GM06990 (cell line): ENCODE data around the gene ACAP2.
"Not testable (repeated sequence)": the region's sequence is repeated elsewhere in the genome, so short reads cannot be mapped to it uniquely, and the experiment has no call there.

Source experiments
- DNase-seq: peaks from one replicate; pipeline ENCODE4 v3.0.0-alpha.2; 2011; ENCODE audit not compliant: insufficient read length; ENCODE audit errors: extremely low read depth
- H3K27me3 ChIP-seq: replicated peaks from 2 replicates; pipeline ENCODE4 v1.6.0; 2011; ENCODE audit warnings: low read length; ENCODE audit not compliant: control insufficient read depth, insufficient read depth
- H3K36me3 ChIP-seq: 2 replicates; pipeline ENCODE4 v1.5.1; 2011; ENCODE audit warnings: low read length; ENCODE audit not compliant: control insufficient read depth, insufficient read depth
- H3K4me3 ChIP-seq: replicated peaks from 2 replicates; pipeline ENCODE4 v1.5.1; 2011; ENCODE audit warnings: low read depth, mild to moderate bottlenecking, control low read depth, low read length
- TF ChIP-seq, protein P1 (sequence below): IDR thresholded peaks from 2 replicates; pipeline ENCODE4 v1.5.1; 2011; ENCODE audit warnings: low read length, control low read depth, mild to moderate bottlenecking, inconsistent platforms; ENCODE audit not compliant: insufficient read depth, poor library complexity, severe bottlenecking

Gene ACAP2

DNA sequence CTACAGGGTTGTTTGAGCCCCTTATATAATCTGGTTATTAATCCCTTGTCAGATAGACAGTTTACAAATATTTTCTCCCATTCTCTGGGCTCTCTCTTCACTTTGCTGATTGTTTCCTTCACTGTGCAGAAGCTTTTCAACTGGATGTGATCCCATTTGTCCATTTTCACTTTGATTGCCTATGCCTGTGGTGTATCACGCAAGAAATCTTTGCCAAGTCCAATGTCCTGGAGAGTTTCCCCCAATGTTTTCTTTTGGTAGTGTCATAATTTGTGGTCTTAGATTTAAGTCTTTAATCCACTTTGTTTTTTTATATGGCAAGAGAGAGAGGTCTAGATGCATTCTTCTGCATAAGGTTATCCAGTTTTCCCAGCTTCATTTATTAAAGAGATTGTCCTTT, 212.6 kb downstream of the ACAP2 start:
- Histone ChIP-seq H3K4me3 (no peak overlapping the region), H3K27me3 (no peaks in the 10 kb centered on the region), H3K36me3 (no peaks in the 10 kb centered on the region)
- TF ChIP-seq, protein P1, sequence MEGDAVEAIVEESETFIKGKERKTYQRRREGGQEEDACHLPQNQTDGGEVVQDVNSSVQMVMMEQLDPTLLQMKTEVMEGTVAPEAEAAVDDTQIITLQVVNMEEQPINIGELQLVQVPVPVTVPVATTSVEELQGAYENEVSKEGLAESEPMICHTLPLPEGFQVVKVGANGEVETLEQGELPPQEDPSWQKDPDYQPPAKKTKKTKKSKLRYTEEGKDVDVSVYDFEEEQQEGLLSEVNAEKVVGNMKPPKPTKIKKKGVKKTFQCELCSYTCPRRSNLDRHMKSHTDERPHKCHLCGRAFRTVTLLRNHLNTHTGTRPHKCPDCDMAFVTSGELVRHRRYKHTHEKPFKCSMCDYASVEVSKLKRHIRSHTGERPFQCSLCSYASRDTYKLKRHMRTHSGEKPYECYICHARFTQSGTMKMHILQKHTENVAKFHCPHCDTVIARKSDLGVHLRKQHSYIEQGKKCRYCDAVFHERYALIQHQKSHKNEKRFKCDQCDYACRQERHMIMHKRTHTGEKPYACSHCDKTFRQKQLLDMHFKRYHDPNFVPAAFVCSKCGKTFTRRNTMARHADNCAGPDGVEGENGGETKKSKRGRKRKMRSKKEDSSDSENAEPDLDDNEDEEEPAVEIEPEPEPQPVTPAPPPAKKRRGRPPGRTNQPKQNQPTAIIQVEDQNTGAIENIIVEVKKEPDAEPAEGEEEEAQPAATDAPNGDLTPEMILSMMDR = no peak
- DNase-seq = no peak

- H3K4me3 ChIP-seq, DNase-seq, H3K36me3 ChIP-seq, H3K27me3 ChIP-seq: not testable (repeated sequence)
Observed at GRCh38 chr3:195228886-195229285, 213.9 kb downstream of the ACAP2 start.

DNA sequence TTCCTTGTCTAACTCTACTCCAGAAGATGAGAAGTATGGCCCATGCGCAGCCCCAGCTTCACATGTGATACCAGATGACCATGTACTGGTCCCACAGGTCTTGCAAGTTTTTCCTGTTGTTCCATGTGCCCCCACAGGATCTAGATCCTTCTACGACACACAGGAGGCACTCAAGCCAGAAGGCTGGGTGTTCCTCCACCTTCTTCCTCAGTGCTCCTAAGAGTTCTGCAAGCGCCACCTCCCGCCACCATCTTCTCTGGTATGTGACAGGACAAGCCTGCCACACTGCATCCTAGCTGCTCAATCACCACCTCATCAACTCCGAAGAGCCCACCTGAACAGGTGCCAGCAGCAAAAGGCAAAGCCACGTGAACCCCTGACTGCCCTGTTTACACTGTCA, 214.9 kb downstream of the ACAP2 start:
- no peaks in the 10 kb centered on the region for H3K27me3 ChIP-seq
- no peaks in the 10 kb centered on the region for H3K36me3 ChIP-seq
- TF ChIP-seq, protein P1 = no peak
- no peak for DNase-seq
- no peak overlapping the region for H3K4me3 ChIP-seq

GRCh38 chr3:195226900-195227447, 215.8 kb downstream of the ACAP2 start:
- H3K27me3 ChIP-seq = no peaks in the 10 kb centered on the region
- no peak for DNase-seq
- no peaks in the 10 kb centered on the region for H3K36me3 ChIP-seq
- TF ChIP-seq, protein P1 = peak; percentile 34
- no peak overlapping the region for H3K4me3 ChIP-seq

DNA sequence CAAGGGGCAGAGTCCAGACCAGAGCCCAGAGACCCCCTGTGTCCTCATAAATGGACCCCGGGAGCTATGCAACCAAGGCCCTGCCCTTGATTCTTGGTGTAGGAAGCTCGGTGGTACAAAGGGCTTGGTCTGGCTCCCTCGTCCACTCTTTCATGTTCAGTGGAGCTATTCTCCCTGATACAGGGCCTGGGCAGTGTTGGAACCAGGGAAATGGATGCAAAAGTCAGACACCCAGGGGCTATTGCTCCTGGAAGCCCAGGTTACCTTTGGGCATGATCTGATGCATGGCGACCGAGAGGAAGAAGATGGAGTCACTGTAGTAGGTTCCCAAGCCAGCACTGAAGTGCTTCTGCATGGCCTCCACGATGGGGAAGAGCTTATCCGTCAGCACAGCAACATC, 216.4 kb downstream of the ACAP2 start:
- no peaks in the 10 kb centered on the region for H3K36me3 ChIP-seq
- TF ChIP-seq, protein P1 = no peak
- H3K4me3 ChIP-seq = no peak overlapping the region
- no peak for DNase-seq
- no peaks in the 10 kb centered on the region for H3K27me3 ChIP-seq

DNA sequence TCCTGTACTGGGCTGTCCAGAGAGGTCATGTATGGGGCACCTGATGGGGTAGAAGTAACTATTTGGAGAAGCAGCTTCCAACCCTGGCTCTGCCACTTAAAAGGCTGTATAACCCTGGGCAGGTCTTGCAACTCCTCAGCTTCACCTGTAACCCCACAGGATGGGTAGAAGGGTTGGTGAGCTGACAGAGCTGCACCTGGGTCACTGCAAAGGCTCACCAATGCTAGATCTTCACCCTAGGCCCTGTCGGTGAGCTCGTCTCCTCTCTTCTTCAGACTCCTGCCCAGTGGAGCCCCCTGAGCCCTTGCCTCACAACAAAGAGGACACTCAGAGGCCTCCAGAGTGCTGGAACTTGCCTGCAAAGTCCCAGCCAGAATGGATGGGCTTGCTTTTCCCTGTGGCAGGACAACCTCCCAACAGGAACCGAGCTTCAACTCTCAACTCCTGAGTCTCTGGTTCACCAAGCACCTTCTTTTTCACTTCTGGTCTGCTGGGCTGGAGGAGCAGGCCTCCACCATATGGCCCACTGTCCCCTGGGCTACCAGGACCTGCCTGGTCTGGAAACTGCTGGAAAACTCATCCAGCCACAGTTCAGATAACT, 217.7 kb downstream of the ACAP2 start:
- Histone ChIP-seq H3K4me3 (no peak overlapping the region), H3K36me3 (no peaks in the 10 kb centered on the region), H3K27me3 (no peaks in the 10 kb centered on the region)
- DNase-seq = no peak
- TF ChIP-seq, protein P1 = no peak
